GM23338 (cell line): ENCODE data around the gene EPX. TPM values are rescaled to one million over a fixed set of nuclear protein-coding genes. Genes with fewer than 3 reads are reported as not detected.

Experiments
- ATAC-seq: fragments of 200-7000 bp; cut with Tn5 transposase; 3 replicates; pipeline ENCODE4 v1.9.1; 2020
- DNase-seq: peaks from one replicate; pipeline ENCODE4 v3.0.0-alpha.2; 2015; ENCODE audit warnings: low spot score
- H2AFZ ChIP-seq: fragments of 200-600 bp; sonication (generic); 2 replicates; pipeline ENCODE4 v1.8.0; 2016; ENCODE audit warnings: antibody characterized with exemption, mild to moderate bottlenecking, moderate library complexity
- H3F3A ChIP-seq: fragments of 200-600 bp; sonication (generic); replicated peaks from 2 replicates; pipeline ENCODE4 v1.8.0; 2017; ENCODE audit warnings: antibody characterized with exemption, mixed run types, low read depth
- H3K27ac ChIP-seq: fragments of 200-600 bp; sonication (generic); 2 replicates; pipeline ENCODE4 v1.6.1; 2016; ENCODE audit warnings: low read depth
- H3K27me3 ChIP-seq: fragments of 200-600 bp; sonication (generic); 2 replicates; pipeline ENCODE4 v1.8.0; 2016; ENCODE audit warnings: mild to moderate bottlenecking, mixed run types, moderate library complexity; ENCODE audit not compliant: insufficient read depth
- H3K36me3 ChIP-seq: fragments of 200-600 bp; sonication (generic); 2 replicates; pipeline ENCODE4 v1.8.0; 2016; ENCODE audit warnings: mild to moderate bottlenecking; ENCODE audit not compliant: insufficient read depth
- H3K4me1 ChIP-seq: fragments of 200-600 bp; sonication (generic); 2 replicates; pipeline ENCODE4 v1.8.0; 2016; ENCODE audit warnings: mild to moderate bottlenecking, moderate library complexity; ENCODE audit not compliant: insufficient read depth
- H3K4me2 ChIP-seq: fragments of 200-600 bp; sonication (generic); 2 replicates; pipeline ENCODE4 v1.7.1; 2017; ENCODE audit warnings: mixed run types
- H3K4me3 ChIP-seq: fragments of 200-600 bp; sonication (generic); 2 replicates; pipeline ENCODE4 v1.6.1; 2016; ENCODE audit warnings: mixed run types
- H3K79me2 ChIP-seq: fragments of 200-600 bp; sonication (generic); replicated peaks from 2 replicates; pipeline ENCODE4 v1.8.0; 2017; ENCODE audit warnings: mild to moderate bottlenecking; ENCODE audit not compliant: insufficient read depth
- H3K9me2 ChIP-seq: fragments of 200-600 bp; sonication (generic); 2 replicates; pipeline ENCODE4 v1.8.0; 2017; ENCODE audit not compliant: insufficient read depth
- H4K20me1 ChIP-seq: fragments of 200-600 bp; sonication (generic); replicated peaks from 2 replicates; pipeline ENCODE4 v1.8.0; 2017; ENCODE audit warnings: mild to moderate bottlenecking; ENCODE audit not compliant: insufficient read depth
- H3K27ac Mint-ChIP-seq: 2 replicates; pipeline ENCODE4 v1.8.0; 2020; ENCODE audit warnings: inconsistent platforms, mild to moderate bottlenecking, moderate library complexity, mixed read lengths
- H3K27me3 Mint-ChIP-seq: 3 replicates; pipeline ENCODE4 v1.8.0; 2022; ENCODE audit warnings: low read depth, mild to moderate bottlenecking, moderate library complexity, mixed read lengths, inconsistent platforms; ENCODE audit not compliant: insufficient read depth, poor library complexity
- H3K36me3 Mint-ChIP-seq: 3 replicates; pipeline ENCODE4 v1.8.0; 2021; ENCODE audit warnings: low read depth, mild to moderate bottlenecking, inconsistent platforms, moderate library complexity, mixed read lengths
- H3K4me1 Mint-ChIP-seq: 3 replicates; pipeline ENCODE4 v1.8.0; 2020; ENCODE audit warnings: mild to moderate bottlenecking, inconsistent platforms, mixed read lengths
- H3K4me3 Mint-ChIP-seq: 3 replicates; pipeline ENCODE4 v1.8.0; 2021; ENCODE audit warnings: moderate library complexity, mild to moderate bottlenecking, inconsistent platforms, mixed read lengths
- H3K9me3 Mint-ChIP-seq: 3 replicates; pipeline ENCODE4 v1.8.0; 2020; ENCODE audit warnings: moderate library complexity, mild to moderate bottlenecking, inconsistent platforms, mixed read lengths
- EZH2 ChIP-seq: fragments of 200-600 bp; sonication (generic); IDR thresholded peaks from one replicate; pipeline ENCODE4 v1.8.0; 2017; ENCODE audit warnings: antibody characterized with exemption, mild to moderate bottlenecking, low read depth; ENCODE audit not compliant: unreplicated experiment
- EZH2phosphoT487 ChIP-seq: fragments of 200-600 bp; sonication (generic); IDR thresholded peaks from one replicate; pipeline ENCODE4 v1.8.1; 2018; ENCODE audit warnings: antibody characterized with exemption; ENCODE audit not compliant: unreplicated experiment
- NANOG ChIP-seq: IDR thresholded peaks from 2 replicates; pipeline ENCODE4 v1.6.1; 2016; ENCODE audit warnings: antibody characterized with exemption, borderline replicate concordance
- REST ChIP-seq: IDR thresholded peaks from one replicate; pipeline ENCODE4 v1.6.1; 2018; ENCODE audit warnings: antibody characterized with exemption; ENCODE audit not compliant: unreplicated experiment
- STAT1 ChIP-seq: IDR thresholded peaks from one replicate; pipeline ENCODE4 v1.6.1; 2016; ENCODE audit warnings: antibody characterized with exemption; ENCODE audit not compliant: unreplicated experiment
- polyA plus RNA-seq: library from polyadenylated mRNA; unstranded; fragments of >200 nt; fragmentation: Nextera tagmentation; extraction: Ambion mirVana; gene quantifications from 2 replicates; pipeline ENCODE4 v1.2.1, GENCODE V29; 2016
- total RNA-seq: library from RNA; depleted of rRNA; stranded (reverse); fragments of >200 nt; shearing (Covaris generic); gene quantifications from 2 replicates; pipeline ENCODE4 v1.2.3, GENCODE V29; 2014

The EPX gene
- total and polyA plus RNA-seq, 2 experiments from 2014 or later: 0.10 TPM; not detected in 1

- Histone ChIP-seq H3K79me2 (no peaks in the 10 kb centered on the region), H3K4me3 (no peak overlapping the region), H2AFZ (no peak overlapping the region), H3F3A (no peaks in the 10 kb centered on the region), H3K27me3 (no peaks in the 10 kb centered on the region), H4K20me1 (no peaks in the 10 kb centered on the region), H3K4me2 (no peak overlapping the region), H3K9me2 (no peaks in the 10 kb centered on the region), H3K36me3 (no peaks in the 10 kb centered on the region), H3K4me1 (no peaks in the 10 kb centered on the region), H3K27ac (no peak overlapping the region)
- TF ChIP-seq STAT1: no peak
- TF ChIP-seq REST: no peak
- TF ChIP-seq NANOG: no peak
- no peak for TF ChIP-seq EZH2phosphoT487
- Mint-ChIP-seq H3K27ac (peak overlapping the region; percentile 38; the same call in 1 of the 2 replicates), H3K4me1 (peaks cover 8% of the 10 kb centered on the region; the same call in 2 of the 3 replicates), H3K36me3 (no peaks in the 10 kb centered on the region), H3K4me3 (no peak overlapping the region), H3K9me3 (no peaks in the 10 kb centered on the region), H3K27me3 (peaks cover 2% of the 10 kb centered on the region)
- ATAC-seq (no peak), DNase-seq (no peak)
Measured at GRCh38 chr17:58184986-58185761, 7.4 kb upstream of the EPX start.

GRCh38 chr17:58186591-58186990, 5.9 kb upstream of the EPX start:
- Histone ChIP-seq H3K27ac (no peak overlapping the region), H3K36me3 (no peaks in the 10 kb centered on the region), H3F3A (no peaks in the 10 kb centered on the region), H3K4me2 (no peak overlapping the region), H3K27me3 (no peaks in the 10 kb centered on the region), H3K4me1 (no peaks in the 10 kb centered on the region), H3K9me2 (no peaks in the 10 kb centered on the region), H3K4me3 (no peak overlapping the region), H2AFZ (no peak overlapping the region), H4K20me1 (no peaks in the 10 kb centered on the region), H3K79me2 (no peaks in the 10 kb centered on the region)
- Mint-ChIP-seq H3K4me1 (peaks cover 8% of the 10 kb centered on the region; the same call in 2 of the 3 replicates), H3K36me3 (no peaks in the 10 kb centered on the region), H3K27me3 (peaks cover 9% of the 10 kb centered on the region), H3K4me3 (no peak overlapping the region), H3K9me3 (no peaks in the 10 kb centered on the region), H3K27ac (no peak overlapping the region)
- DNase-seq (no peak), ATAC-seq (no peak)
- TF ChIP-seq REST: no peak
- no peak for TF ChIP-seq EZH2phosphoT487
- no peak for TF ChIP-seq EZH2
